LNCAP (cell line): Measurements from ENCODE around the gene PRSS33.

ENCODE experiments used
- CTCF ChIP-seq: fragments of 450-650 bp; IDR thresholded peaks from 2 replicates; pipeline ENCODE4 v1.5.1; 2017; ENCODE audit warnings: mild to moderate bottlenecking

Gene PRSS33

DNA sequence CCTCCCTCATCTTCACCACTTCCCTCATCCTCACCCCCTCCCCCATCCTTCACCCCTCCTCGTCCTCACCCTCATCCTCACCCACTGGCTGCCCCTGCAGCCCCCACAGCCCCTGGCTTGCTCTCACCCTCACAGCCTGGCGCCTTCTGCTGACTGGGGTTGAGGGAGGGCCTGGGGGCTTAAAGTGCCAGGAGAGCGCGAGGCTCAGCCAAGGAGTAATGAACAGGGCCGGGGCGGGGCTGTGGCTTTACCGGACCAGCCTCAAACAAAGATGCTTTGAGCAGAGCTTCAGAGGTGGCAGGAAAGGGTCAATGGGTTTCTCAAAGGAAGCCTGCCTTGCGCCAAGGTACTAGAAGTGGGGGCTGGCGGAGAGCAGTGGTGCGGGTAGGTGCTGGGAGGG is at the start of gene PRSS33:
Gene PRSS33, minus strand, starts transcription at position 155 of the 400 bp plus-strand sequence. CDS start 1,013 bp downstream, outside the sequence.
- TF ChIP-seq CTCF: no peak

DNA sequence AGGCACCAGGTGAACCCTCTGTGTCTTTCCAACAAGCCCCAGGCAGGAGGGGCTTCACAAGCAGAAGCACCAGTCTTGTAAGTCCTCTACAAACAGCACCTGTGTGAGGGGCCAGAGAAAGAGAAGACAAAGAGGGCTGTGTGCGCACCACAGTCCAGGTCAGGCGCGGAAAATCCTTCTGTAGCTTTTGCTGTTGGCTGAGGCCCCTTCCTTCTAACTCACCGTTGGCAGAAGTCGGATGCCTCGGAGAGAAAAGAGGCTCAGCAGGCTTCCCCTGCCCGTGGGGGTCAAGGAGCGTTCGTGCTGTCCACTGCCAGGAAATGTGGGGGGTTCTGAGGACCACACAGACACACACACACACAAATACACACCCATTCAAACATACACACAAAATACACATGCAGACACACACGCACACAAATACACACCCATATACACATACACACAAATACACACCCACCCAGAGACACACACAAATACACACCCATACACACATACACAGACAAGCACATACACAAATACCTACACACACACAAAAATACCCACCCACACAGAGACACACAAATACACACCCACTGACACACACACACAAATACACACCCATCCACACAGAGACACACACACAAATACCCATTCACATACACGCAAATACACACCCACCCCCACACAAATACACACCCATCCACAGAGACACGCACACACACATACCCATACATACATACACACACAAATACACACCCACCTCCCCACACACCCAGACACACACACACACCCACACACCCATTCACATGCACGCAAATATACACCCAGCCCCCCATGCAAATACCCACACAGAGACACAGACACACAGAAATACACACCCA is 49.5 kb upstream of the PRSS33 start:
- TF ChIP-seq CTCF: no peak

DNA sequence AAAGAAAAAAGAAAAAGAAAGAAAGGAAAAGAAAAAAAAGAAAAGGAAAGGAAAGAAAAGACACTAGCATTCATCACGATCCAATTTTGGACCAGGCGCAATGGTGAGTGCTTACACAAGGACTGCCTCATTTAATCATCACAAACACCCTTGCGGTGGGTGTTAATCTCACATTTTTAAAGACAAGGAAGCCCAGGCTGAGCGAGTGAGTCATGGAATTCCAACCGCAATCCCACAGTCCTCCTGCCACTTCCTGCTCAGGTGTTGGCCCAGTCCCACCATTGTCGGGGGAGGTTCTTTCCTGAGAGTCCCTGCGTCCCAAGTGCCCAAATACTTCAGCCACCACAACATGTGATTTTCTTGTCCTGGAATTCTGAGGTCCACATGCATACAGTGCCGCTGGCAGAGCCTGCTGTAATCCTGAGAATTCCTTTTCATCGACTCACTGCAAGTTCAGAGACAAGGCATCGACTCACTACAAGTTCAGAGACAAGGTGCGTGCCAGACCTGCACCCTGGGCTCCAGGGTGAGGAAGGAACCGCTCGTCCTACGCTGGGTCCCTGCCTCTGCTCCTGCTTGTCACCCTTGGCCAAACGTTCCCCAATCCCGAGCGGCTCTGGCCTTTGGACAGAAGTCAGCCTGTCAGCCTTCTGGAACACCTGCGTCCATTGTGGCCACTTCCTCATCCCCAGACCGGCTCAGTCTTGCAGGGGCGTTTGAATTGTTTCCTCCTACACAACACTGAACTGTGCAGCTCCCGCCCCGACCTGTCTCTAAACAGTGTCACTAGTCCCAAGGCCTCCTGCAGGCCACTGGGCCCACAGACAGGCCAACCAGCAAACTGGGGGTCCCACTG is 48.5 kb upstream of the PRSS33 start:
- TF ChIP-seq CTCF: no peak

GRCh38 chr16:2834968-2835367 is 47.6 kb upstream of the PRSS33 start:
- TF ChIP-seq CTCF: no peak

DNA sequence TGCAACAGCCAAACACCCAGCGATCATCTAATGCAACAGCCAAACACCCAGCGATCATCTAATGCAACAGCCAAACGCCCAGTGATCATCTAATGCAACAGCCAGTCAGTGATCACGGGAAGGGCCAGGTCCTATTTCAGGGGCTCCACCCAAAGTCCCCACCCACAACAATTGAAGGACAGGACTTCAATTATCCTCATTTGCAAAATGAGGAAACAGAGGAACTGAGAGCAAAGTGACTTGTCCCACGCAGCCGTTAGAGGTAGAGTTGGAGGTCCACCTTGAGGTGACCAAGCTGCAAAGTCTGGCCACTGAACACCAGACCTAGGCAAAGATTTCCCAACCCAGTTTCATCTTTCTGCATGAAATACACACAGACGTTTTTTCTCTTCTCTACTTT is 46.4 kb upstream of the PRSS33 start:
- TF ChIP-seq CTCF: no peak

GRCh38 chr16:2831203-2831602 is 43.8 kb upstream of the PRSS33 start:
- no peak for TF ChIP-seq CTCF

DNA sequence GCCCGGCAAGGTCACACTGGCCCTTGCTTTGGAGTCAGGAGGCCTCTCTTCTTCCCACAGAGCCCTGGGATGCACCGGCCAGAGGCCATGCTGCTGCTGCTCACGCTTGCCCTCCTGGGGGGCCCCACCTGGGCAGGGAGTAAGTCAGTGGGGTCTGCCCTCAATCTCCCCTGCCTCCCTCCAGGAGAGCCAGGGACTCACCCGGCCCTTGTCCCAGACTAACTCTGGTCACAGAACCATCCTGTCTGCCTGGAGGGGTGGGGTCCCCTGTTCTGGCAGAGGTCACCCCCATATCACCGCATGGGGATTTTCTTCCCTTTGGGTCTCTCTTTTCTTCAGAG is 43.0 kb upstream of the PRSS33 start:
- no peak for TF ChIP-seq CTCF
